Fibroblast of peridontal ligament (primary cell): ENCODE measurements around the gene GRAMD2A.

Experiments
- DNase-seq: peaks from one replicate; pipeline ENCODE4 v3.0.0-alpha.2; 2010; ENCODE audit errors: extremely low read depth

GRAMD2A gene

GRCh38 chr15:72217216-72217615 is 19.6 kb upstream of the GRAMD2A start:
- DNase-seq: no peak

- DNase-seq: no peak
These were observed 18.5 kb upstream of the GRAMD2A start for GRCh38 chr15:72216079-72216478.

- DNase-seq: no peak
These were observed 10.0 kb upstream of the GRAMD2A start for GRCh38 chr15:72207558-72208085.

- DNase-seq: no peak
These were observed 9.1 kb upstream of the GRAMD2A start for GRCh38 chr15:72206677-72207000.

- no peak for DNase-seq
These were observed 8.5 kb upstream of the GRAMD2A start for GRCh38 chr15:72205896-72206676.

GRCh38 chr15:72205273-72205672 is 7.7 kb upstream of the GRAMD2A start:
- no peak for DNase-seq

- peak; percentile 95 for DNase-seq
These were observed 5.9 kb upstream of the GRAMD2A start for GRCh38 chr15:72203507-72203837.

GRCh38 chr15:72202801-72203506 is 5.4 kb upstream of the GRAMD2A start:
- DNase-seq: no peak

- no peak for DNase-seq
These were observed 4.7 kb upstream of the GRAMD2A start for GRCh38 chr15:72202302-72202701.

- DNase-seq: peak; percentile 14
These were observed 3.9 kb upstream of the GRAMD2A start for GRCh38 chr15:72201391-72201921.

- no peak for DNase-seq
These were observed 3.0 kb upstream of the GRAMD2A start for GRCh38 chr15:72200395-72201237.

- DNase-seq: peak; percentile 77
These were observed 2.2 kb upstream of the GRAMD2A start for GRCh38 chr15:72199721-72200212.

GRCh38 chr15:72199205-72199515 is 1.6 kb upstream of the GRAMD2A start:
- no peak for DNase-seq

GRCh38 chr15:72198356-72199204 is 993 bp upstream of the GRAMD2A start:
- DNase-seq: no peak

GRCh38 chr15:72197041-72197459 is 537 bp downstream of the GRAMD2A start:
- DNase-seq: no peak

GRCh38 chr15:72196409-72197040 is 1.1 kb downstream of the GRAMD2A start:
- DNase-seq: no peak

- no peak for DNase-seq
These were observed 2.5 kb downstream of the GRAMD2A start for GRCh38 chr15:72195101-72195511.

- DNase-seq: no peak
These were observed 3.7 kb downstream of the GRAMD2A start for GRCh38 chr15:72193836-72194396.

- DNase-seq: no peak
These were observed 5.2 kb downstream of the GRAMD2A start for GRCh38 chr15:72192416-72192815.

GRCh38 chr15:72189250-72189902 is 8.2 kb downstream of the GRAMD2A start:
- no peak for DNase-seq
